H1 (cell line): ENCODE measurements around the gene WDR91. TPM values are rescaled to one million over a fixed set of nuclear protein-coding genes. Genes with fewer than 3 reads are reported as not detected.

ENCODE experiments used
- CTCF ChIA-PET: fragments of 300-600 bp; sonication (Branson Sonifier 250); formaldehyde crosslinking; loops from one replicate; lab custom pipeline; 2021; ENCODE audit not compliant: partially characterized antibody; lab: Charles Lee
- POLR2A ChIA-PET: fragments of 300-600 bp; sonication (Branson Sonifier 250); formaldehyde crosslinking; loops from one replicate; lab custom pipeline; 2021; ENCODE audit warnings: inconsistent platforms; ENCODE audit not compliant: partially characterized antibody; lab: Charles Lee
- DNase-seq, 2 experiments: peaks; one replicate each; pipeline versions ENCODE4 v3.0.0 to v3.0.0-alpha.2; 2010 to 2022; ENCODE audit warnings: low spot score in 2 of 2, low read depth in 1 of 2, mixed read lengths in 1 of 2
- FAIRE-seq: peaks from 2 replicates; lab custom pipeline; 2011; peaks lifted over from hg19 to GRCh38; lab: Jason Lieb, UNC
- H2AFZ ChIP-seq: 2 replicates; pipeline ENCODE4 v1.8.1; 2012; ENCODE audit warnings: low read length, inconsistent platforms
- H2AK5ac ChIP-seq: 2 replicates; pipeline ENCODE4 v1.6.1; 2013; ENCODE audit warnings: low read depth, low read length
- H2BK120ac ChIP-seq: replicated peaks from 2 replicates; pipeline ENCODE3; 2013; ENCODE audit warnings: low read depth, low read length, inconsistent platforms
- H2BK12ac ChIP-seq: 2 replicates; pipeline ENCODE4 v1.6.1; 2013; ENCODE audit warnings: low read depth, low read length
- H2BK15ac ChIP-seq: 2 replicates; pipeline ENCODE4 v1.6.1; 2013; ENCODE audit warnings: low read length
- H2BK20ac ChIP-seq: 2 replicates; pipeline ENCODE4 v1.6.1; 2013; ENCODE audit warnings: low read length
- H2BK5ac ChIP-seq: 2 replicates; pipeline ENCODE4 v1.6.1; 2013; ENCODE audit warnings: low read depth, low read length
- H3K14ac ChIP-seq: 2 replicates; pipeline ENCODE4 v1.6.1; 2013; ENCODE audit warnings: inconsistent platforms; ENCODE audit not compliant: insufficient read length
- H3K18ac ChIP-seq: 2 replicates; pipeline ENCODE4 v1.6.1; 2013; ENCODE audit warnings: low read length; ENCODE audit errors: extremely low read depth
- H3K23ac ChIP-seq: 2 replicates; pipeline ENCODE4 v1.6.1; 2013; ENCODE audit warnings: inconsistent platforms; ENCODE audit not compliant: insufficient read length
- H3K23me2 ChIP-seq: 2 replicates; pipeline ENCODE4 v1.6.1; 2013; ENCODE audit warnings: low read depth, low read length
- H3K27ac ChIP-seq: 2 replicates; pipeline ENCODE4 v1.6.1; 2011; ENCODE audit warnings: low read depth, low read length, inconsistent platforms
- H3K27me3 ChIP-seq, 4 experiments: replicated peaks in 1 of 4; 1 replicate in 1 of 4; 2 replicates in 3 of 4; pipeline versions ENCODE4 v1.6.1 to v1.8.1; 2011 to 2013; ENCODE audit warnings: low read length in 3 of 4, mild to moderate bottlenecking in 3 of 4, inconsistent platforms in 2 of 4, mixed read lengths in 2 of 4, moderate library complexity in 1 of 4; ENCODE audit not compliant: control insufficient read depth in 3 of 4, insufficient read depth in 3 of 4; ENCODE audit errors: extremely low read depth in 1 of 4
- H3K36me3 ChIP-seq, 4 experiments: 2 replicates each; pipeline versions ENCODE4 v1.6.1 to v1.8.1; 2011 to 2013; ENCODE audit warnings: mild to moderate bottlenecking in 4 of 4, low read length in 3 of 4, moderate library complexity in 2 of 4, control low read depth in 1 of 4, inconsistent platforms in 1 of 4; ENCODE audit not compliant: insufficient read depth in 4 of 4, control insufficient read depth in 2 of 4
- H3K4ac ChIP-seq: replicated peaks from 2 replicates; pipeline ENCODE3; 2013; ENCODE audit warnings: low read length, low read depth, mixed read lengths, inconsistent platforms; ENCODE audit not compliant: insufficient read length
- H3K4me1 ChIP-seq, 4 experiments: replicated peaks in 1 of 4; 1 replicate in 1 of 4; 2 replicates in 3 of 4; pipeline versions ENCODE4 v1.6.1 to v1.8.1; 2011 to 2013; ENCODE audit warnings: low read length in 3 of 4, inconsistent platforms in 2 of 4, mixed read lengths in 1 of 4; ENCODE audit not compliant: insufficient read depth in 4 of 4, control insufficient read depth in 3 of 4
- H3K4me2 ChIP-seq, 2 experiments: 2 replicates each; pipeline versions ENCODE4 v1.6.1 to v1.8.1; 2011 to 2013; ENCODE audit warnings: low read depth in 2 of 2, low read length in 2 of 2, control low read depth in 1 of 2, inconsistent platforms in 1 of 2, mild to moderate bottlenecking in 1 of 2; ENCODE audit not compliant: insufficient read depth in 1 of 2
- H3K4me3 ChIP-seq, 4 experiments: fragments of 200-600, 300-600 bp in 1 of 4; sonication (generic), shearing (Covaris generic), sonication (Bioruptor Twin) in 1 of 4; 2 replicates each; pipeline versions ENCODE4 v1.5.1 to v1.8.1; 2011 to 2016; ENCODE audit warnings: low read length in 4 of 4, low read depth in 3 of 4, control low read depth in 2 of 4, inconsistent platforms in 2 of 4, mild to moderate bottlenecking in 2 of 4, mixed read lengths in 1 of 4, moderate library complexity in 1 of 4; ENCODE audit not compliant: insufficient read depth in 2 of 4; ENCODE audit errors: extremely low read depth in 1 of 4
- H3K56ac ChIP-seq: replicated peaks from 2 replicates; pipeline ENCODE3; 2013; ENCODE audit warnings: low read depth, mild to moderate bottlenecking, mixed read lengths, low read length, inconsistent platforms; ENCODE audit not compliant: insufficient read length
- H3K79me1 ChIP-seq: 2 replicates; pipeline ENCODE4 v1.6.1; 2013; ENCODE audit warnings: low read depth, low read length, control low read depth
- H3K79me2 ChIP-seq, 2 experiments: 2 replicates each; pipeline versions ENCODE4 v1.6.1 to v1.8.1; 2012 to 2013; ENCODE audit warnings: low read length in 2 of 2, mild to moderate bottlenecking in 2 of 2, inconsistent platforms in 1 of 2; ENCODE audit not compliant: insufficient read depth in 2 of 2, control insufficient read depth in 1 of 2
- H3K9ac ChIP-seq, 4 experiments: replicated peaks in 1 of 4; 1 replicate in 1 of 4; 2 replicates in 3 of 4; pipeline versions ENCODE4 v1.6.1 to v1.8.1; 2011 to 2013; ENCODE audit warnings: low read depth in 3 of 4, low read length in 3 of 4, control low read depth in 2 of 4, mild to moderate bottlenecking in 2 of 4, moderate library complexity in 2 of 4, inconsistent platforms in 1 of 4; ENCODE audit errors: extremely low read depth in 1 of 4
- H3K9me3 ChIP-seq, 2 experiments: 2 replicates each; pipeline versions ENCODE4 v1.6.1 to v1.8.1; 2012 to 2013; ENCODE audit warnings: mild to moderate bottlenecking in 2 of 2, moderate library complexity in 2 of 2, control low read depth in 1 of 2, inconsistent platforms in 1 of 2, low read depth in 1 of 2, low read length in 1 of 2, mixed read lengths in 1 of 2; ENCODE audit not compliant: insufficient read depth in 2 of 2
- H4K20me1 ChIP-seq, 2 experiments: replicated peaks in 1 of 2; 2 replicates each; pipeline versions ENCODE3 to v1.8.1; 2011 to 2013; ENCODE audit warnings: inconsistent platforms in 2 of 2, low read length in 2 of 2, mild to moderate bottlenecking in 1 of 2; ENCODE audit not compliant: insufficient read depth in 2 of 2, control insufficient read depth in 1 of 2
- H4K5ac ChIP-seq: 2 replicates; pipeline ENCODE4 v1.6.1; 2013; ENCODE audit warnings: low read length, low read depth, mixed read lengths, inconsistent platforms; ENCODE audit not compliant: insufficient read length
- H4K8ac ChIP-seq: 2 replicates; pipeline ENCODE4 v1.8.0; 2013; ENCODE audit warnings: mild to moderate bottlenecking, moderate library complexity, low read length, inconsistent platforms; ENCODE audit not compliant: insufficient read depth; ENCODE audit errors: extremely low read depth
- H4K91ac ChIP-seq: replicated peaks from 2 replicates; pipeline ENCODE3; 2013; ENCODE audit warnings: low read length, mixed read lengths, inconsistent platforms; ENCODE audit not compliant: insufficient read length
- CEBPB ChIP-seq: IDR thresholded peaks from 2 replicates; pipeline ENCODE4 v1.6.1; 2012; ENCODE audit warnings: low read depth, low read length
- EGR1 ChIP-seq: IDR thresholded peaks from 2 replicates; pipeline ENCODE4 v1.6.1; 2011; ENCODE audit warnings: low read depth, low read length, borderline replicate concordance
- JUND ChIP-seq: IDR thresholded peaks from 2 replicates; pipeline ENCODE4 v1.6.1; 2011; ENCODE audit warnings: mild to moderate bottlenecking, improper control_type of control experiment, low read length
- KDM5A ChIP-seq: fragments of 200-600 bp; IDR thresholded peaks from 2 replicates; pipeline ENCODE4 v1.7.1; 2012; ENCODE audit warnings: mild to moderate bottlenecking, low read length, inconsistent platforms, mixed read lengths
- NANOG ChIP-seq: IDR thresholded peaks from 2 replicates; pipeline ENCODE4 v1.6.1; 2011; ENCODE audit warnings: low read length, low read depth, mild to moderate bottlenecking, inconsistent platforms; ENCODE audit not compliant: insufficient read depth, poor library complexity, severe bottlenecking
- WGBS, 2 experiments: shearing (Covaris generic) in 1 of 2; methylation state at CpG; one replicate each; pipeline versions ENCODE4 v1.1.6 to v1.1.7; 2013 to 2015; ENCODE audit warnings: low lambda C conversion rate in 2 of 2, mixed read lengths in 2 of 2, inconsistent platforms in 1 of 2, low coverage in 1 of 2, missing lambda C conversion rate in 1 of 2; ENCODE audit not compliant: insufficient replicate concordance in 2 of 2, insufficient coverage in 1 of 2, insufficient read length in 1 of 2; ENCODE audit errors: extremely low coverage in 1 of 2, missing lambda C conversion rate in 1 of 2; 5-methylcytosine and 5-hydroxymethylcytosine counted together
- polyA plus RNA-seq, 7 experiments: library from polyadenylated mRNA; depleted of rRNA in 3 of 7; stranded (reverse) in 5 of 7; unstranded in 2 of 7; fragments of >200 nt in 5 of 7; fragments of 200-250 nt in 2 of 7; gene quantifications; 1 replicate in 5 of 7; 2 replicates in 1 of 7; 4 replicates in 1 of 7; pipeline versions ENCODE4 v1.2.1 to v1.2.3, GENCODE V29; 2011 to 2013; ENCODE audit warnings: missing spikeins in 2 of 7, mixed read lengths in 2 of 7
- total RNA-seq: library from RNA; stranded (reverse); fragmentation: NEBNext Ultra II Directional; extraction: Animal tissue kit (Norgen Biotek cat#: 25700); gene quantifications from 2 replicates; pipeline ENCODE4 v1.2.1, GENCODE V29; 2021
- TF ChIP-seq, protein P1 (sequence below), 3 experiments: IDR thresholded peaks; 1 replicate in 2 of 3; 2 replicates in 1 of 3; pipeline versions ENCODE4 v1.5.1 to v1.6.1; 2011; ENCODE audit warnings: low read length in 3 of 3, mild to moderate bottlenecking in 3 of 3, inconsistent platforms in 2 of 3, low read depth in 1 of 3, moderate library complexity in 1 of 3; ENCODE audit not compliant: insufficient read depth in 1 of 3; ENCODE audit errors: control extremely low read depth in 1 of 3

Gene WDR91
- total and polyA plus RNA-seq, 2 of the 8 experiments (the other 6 are each of a cell fraction or from before 2014, with no cell fraction given) = 8.2 to 14.7 TPM

DNA sequence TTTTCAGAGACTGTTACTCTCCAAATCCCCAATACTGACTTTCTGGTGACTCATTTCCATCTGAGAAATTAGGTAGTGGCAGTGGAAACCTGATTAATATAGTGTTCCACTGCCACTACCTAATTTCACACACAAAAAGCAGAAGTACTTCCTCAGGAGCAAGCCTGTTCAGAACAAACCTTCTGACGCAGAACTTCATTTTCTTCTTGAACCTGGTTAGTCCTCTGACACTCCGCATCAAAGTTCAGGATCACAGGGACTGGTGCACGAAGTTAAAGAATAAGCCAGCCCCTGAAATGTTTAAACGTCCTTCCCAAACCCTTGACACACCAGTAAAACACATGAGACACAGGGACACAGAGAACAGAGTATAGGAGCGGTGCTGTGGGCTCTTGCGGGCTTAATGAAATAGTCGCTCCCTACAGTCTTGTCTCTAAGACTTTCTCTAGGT is 4.4 kb downstream of the WDR91 start:
- Histone ChIP-seq H2BK12ac (no peak overlapping the region), H2BK20ac (no peak overlapping the region), H2AK5ac (no peak overlapping the region), H2AFZ (no peak overlapping the region), H3K36me3 (peaks cover 0 to under 1% (median 0%) of the 10 kb centered on the region in 4 experiments; a peak in 1 of 8 replicates), H3K14ac (no peak overlapping the region), H3K79me2 (no peaks in the 10 kb centered on the region), H4K5ac (no peak overlapping the region), H3K9ac (no peak overlapping the region), H2BK5ac (no peak overlapping the region), H4K91ac (no peak overlapping the region), H3K79me1 (no peaks in the 10 kb centered on the region), H3K56ac (no peak overlapping the region), H3K4me2 (no peak overlapping the region), H3K18ac (no peak overlapping the region), H3K4me1 (no peaks in the 10 kb centered on the region; a peak in 2 of 7 replicates), H3K4ac (no peak overlapping the region), H3K9me3 (no peaks in the 10 kb centered on the region), H4K8ac (no peak overlapping the region), H2BK120ac (no peak overlapping the region), H3K4me3 (no peak overlapping the region), H4K20me1 (peaks cover 0 to 1% of the 10 kb centered on the region in 2 experiments), H2BK15ac (no peak overlapping the region), H3K27me3 (peaks cover 0 to 8% (median 3%) of the 10 kb centered on the region in 4 experiments; a peak in 5 of 7 replicates), H3K23ac (no peak overlapping the region), H3K27ac (no peak overlapping the region), H3K23me2 (peaks cover 8% of the 10 kb centered on the region)
- DNase-seq = no peak
- no peak for TF ChIP-seq CEBPB
- TF ChIP-seq, protein P1, sequence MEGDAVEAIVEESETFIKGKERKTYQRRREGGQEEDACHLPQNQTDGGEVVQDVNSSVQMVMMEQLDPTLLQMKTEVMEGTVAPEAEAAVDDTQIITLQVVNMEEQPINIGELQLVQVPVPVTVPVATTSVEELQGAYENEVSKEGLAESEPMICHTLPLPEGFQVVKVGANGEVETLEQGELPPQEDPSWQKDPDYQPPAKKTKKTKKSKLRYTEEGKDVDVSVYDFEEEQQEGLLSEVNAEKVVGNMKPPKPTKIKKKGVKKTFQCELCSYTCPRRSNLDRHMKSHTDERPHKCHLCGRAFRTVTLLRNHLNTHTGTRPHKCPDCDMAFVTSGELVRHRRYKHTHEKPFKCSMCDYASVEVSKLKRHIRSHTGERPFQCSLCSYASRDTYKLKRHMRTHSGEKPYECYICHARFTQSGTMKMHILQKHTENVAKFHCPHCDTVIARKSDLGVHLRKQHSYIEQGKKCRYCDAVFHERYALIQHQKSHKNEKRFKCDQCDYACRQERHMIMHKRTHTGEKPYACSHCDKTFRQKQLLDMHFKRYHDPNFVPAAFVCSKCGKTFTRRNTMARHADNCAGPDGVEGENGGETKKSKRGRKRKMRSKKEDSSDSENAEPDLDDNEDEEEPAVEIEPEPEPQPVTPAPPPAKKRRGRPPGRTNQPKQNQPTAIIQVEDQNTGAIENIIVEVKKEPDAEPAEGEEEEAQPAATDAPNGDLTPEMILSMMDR (IDR thresholded peaks at IDR 0.05; ENCODE audit: control extremely low read depth in 1 of 3, insufficient read depth in 1 of 3, low read depth in 1 of 3, low read length in 3 of 3) = no peak
- no peak for TF ChIP-seq KDM5A
- TF ChIP-seq EGR1 = no peak
- no peak for TF ChIP-seq NANOG
- no peak for TF ChIP-seq JUND
- ChIA-PET POLR2A (interaction anchor here (1.2 to 1.3 kb wide), 2 partner anchors 13 to 20 kb away, joined by 3 read pairs; no protein-coding TSS in a partner anchor), CTCF (interaction anchor here (0.9 to 1.7 kb wide), 5 partner anchors 8 to 157 kb away, joined by 3 to 5 read pairs (median 3); partner anchors contain the start of gene STRA8)
- 89% methylated on average over 7 of the region's 7 CpGs; no CpG with 5 or more reads in 1 of the 2 experiments for WGBS, 2 experiments
- no peak for FAIRE-seq
